Measurements from ENCODE around the gene TNPO2.

- TF ChIP-seq POLR2AphosphoS5 (IDR thresholded peaks at IDR 0.05; ENCODE audit: insufficient read depth in 1 of 2, low read depth in 1 of 2) (no peak), POLR2A (IDR thresholded peaks at IDR 0.05) (no peak)
- TF ChIP-seq, protein P1, sequence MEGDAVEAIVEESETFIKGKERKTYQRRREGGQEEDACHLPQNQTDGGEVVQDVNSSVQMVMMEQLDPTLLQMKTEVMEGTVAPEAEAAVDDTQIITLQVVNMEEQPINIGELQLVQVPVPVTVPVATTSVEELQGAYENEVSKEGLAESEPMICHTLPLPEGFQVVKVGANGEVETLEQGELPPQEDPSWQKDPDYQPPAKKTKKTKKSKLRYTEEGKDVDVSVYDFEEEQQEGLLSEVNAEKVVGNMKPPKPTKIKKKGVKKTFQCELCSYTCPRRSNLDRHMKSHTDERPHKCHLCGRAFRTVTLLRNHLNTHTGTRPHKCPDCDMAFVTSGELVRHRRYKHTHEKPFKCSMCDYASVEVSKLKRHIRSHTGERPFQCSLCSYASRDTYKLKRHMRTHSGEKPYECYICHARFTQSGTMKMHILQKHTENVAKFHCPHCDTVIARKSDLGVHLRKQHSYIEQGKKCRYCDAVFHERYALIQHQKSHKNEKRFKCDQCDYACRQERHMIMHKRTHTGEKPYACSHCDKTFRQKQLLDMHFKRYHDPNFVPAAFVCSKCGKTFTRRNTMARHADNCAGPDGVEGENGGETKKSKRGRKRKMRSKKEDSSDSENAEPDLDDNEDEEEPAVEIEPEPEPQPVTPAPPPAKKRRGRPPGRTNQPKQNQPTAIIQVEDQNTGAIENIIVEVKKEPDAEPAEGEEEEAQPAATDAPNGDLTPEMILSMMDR (IDR thresholded peaks at IDR 0.05) = no peak
Observed at GRCh38 chr19:12692960-12693359, 30.8 kb downstream of the TNPO2 start.
